Measurements from ENCODE around the gene XCL2. TPM values are rescaled to one million over a fixed set of nuclear protein-coding genes. Genes with fewer than 3 reads are reported as not detected.
"Not testable (repeated sequence)": the region's sequence is repeated elsewhere in the genome, so short reads cannot be mapped to it uniquely, and the experiment has no call there.

The XCL2 gene
- total RNA-seq, 1 donor from 2014 or later: not detected

- H3K4me3 Mint-ChIP-seq; H3K27me3 Mint-ChIP-seq; DNase-seq (ENCODE audit: extremely low spot score, unreplicated experiment); H3K9me3 Mint-ChIP-seq; H3K27ac Mint-ChIP-seq; H3K4me1 Mint-ChIP-seq (ENCODE audit: unreplicated experiment); H3K36me3 Mint-ChIP-seq: not testable (repeated sequence)
- peak; percentile 72 for TF ChIP-seq CTCF (conservative IDR thresholded peaks at IDR 0.05)
Observed at GRCh38 chr1:168545678-168546552, 2.1 kb upstream of the XCL2 start.

GRCh38 chr1:168542978-168543377 lies 819 bp downstream of the XCL2 start:
- not testable (repeated sequence) for H3K27ac Mint-ChIP-seq; H3K36me3 Mint-ChIP-seq; H3K9me3 Mint-ChIP-seq; H3K4me3 Mint-ChIP-seq; H3K27me3 Mint-ChIP-seq; DNase-seq (ENCODE audit: extremely low spot score, unreplicated experiment); H3K4me1 Mint-ChIP-seq (ENCODE audit: unreplicated experiment)

GRCh38 chr1:168540798-168541197 lies 3.0 kb downstream of the XCL2 start:
- H3K36me3 Mint-ChIP-seq; H3K4me1 Mint-ChIP-seq (ENCODE audit: unreplicated experiment); DNase-seq (ENCODE audit: extremely low spot score, unreplicated experiment); H3K9me3 Mint-ChIP-seq; H3K4me3 Mint-ChIP-seq; H3K27me3 Mint-ChIP-seq; H3K27ac Mint-ChIP-seq: not testable (repeated sequence)

GRCh38 chr1:168535536-168535935 lies 8.3 kb downstream of the XCL2 start:
- TF ChIP-seq CTCF (conservative IDR thresholded peaks at IDR 0.05): no peak
- Mint-ChIP-seq H3K9me3 (no peaks in the 10 kb centered on the region), H3K4me1 (ENCODE audit: unreplicated experiment) (no peaks in the 10 kb centered on the region), H3K4me3 (no peak overlapping the region), H3K27me3 (no peaks in the 10 kb centered on the region), H3K27ac (no peak overlapping the region), H3K36me3 (no peaks in the 10 kb centered on the region)
- no peak for DNase-seq (ENCODE audit: extremely low spot score, unreplicated experiment)

GRCh38 chr1:168531615-168532345 lies 12.0 kb downstream of the XCL2 start:
- H3K4me3 Mint-ChIP-seq: no peak overlapping the region
- no peaks in the 10 kb centered on the region for H3K36me3 Mint-ChIP-seq
- no peak for DNase-seq (ENCODE audit: extremely low spot score, unreplicated experiment)
- TF ChIP-seq CTCF (conservative IDR thresholded peaks at IDR 0.05): no peak
- H3K9me3 Mint-ChIP-seq: no peaks in the 10 kb centered on the region
- H3K4me1 Mint-ChIP-seq (ENCODE audit: unreplicated experiment): no peaks in the 10 kb centered on the region
- no peak overlapping the region for H3K27ac Mint-ChIP-seq
- no peaks in the 10 kb centered on the region for H3K27me3 Mint-ChIP-seq

GRCh38 chr1:168529518-168529917 lies 14.3 kb downstream of the XCL2 start:
- Mint-ChIP-seq H3K4me3 (no peak overlapping the region), H3K9me3 (peaks cover under 1% of the 10 kb centered on the region), H3K27me3 (no peaks in the 10 kb centered on the region), H3K4me1 (ENCODE audit: unreplicated experiment) (no peaks in the 10 kb centered on the region), H3K36me3 (no peaks in the 10 kb centered on the region), H3K27ac (no peak overlapping the region)
- no peak for TF ChIP-seq CTCF (conservative IDR thresholded peaks at IDR 0.05)
- no peak for DNase-seq (ENCODE audit: extremely low spot score, unreplicated experiment)
